BE2C (cell line): Measurements from ENCODE around the gene ALKBH6.

Experiments used
- DNase-seq: peaks from one replicate; pipeline ENCODE4 v3.0.0-alpha.2; 2020
- H3K27me3 ChIP-seq: fragments of 250-450 bp; sonication (Bioruptor Pico); 2 replicates; pipeline ENCODE4 v1.5.1; 2020; ENCODE audit warnings: mild to moderate bottlenecking
- H3K36me3 ChIP-seq: fragments of 250-450 bp; sonication (Bioruptor Pico); 2 replicates; pipeline ENCODE4 v1.5.1; 2020; ENCODE audit warnings: mild to moderate bottlenecking
- H3K4me1 ChIP-seq: fragments of 250-450 bp; sonication (Bioruptor Pico); 2 replicates; pipeline ENCODE4 v1.5.1; 2020
- H3K4me3 ChIP-seq: 2 replicates; pipeline ENCODE4 v1.5.1; 2011; ENCODE audit warnings: low read depth, low read length
- H3K9me3 ChIP-seq: fragments of 250-450 bp; sonication (Bioruptor Pico); 2 replicates; pipeline ENCODE4 v1.5.1; 2020
- TF ChIP-seq, protein P1 (sequence below): IDR thresholded peaks from 2 replicates; pipeline ENCODE4 v1.5.1; 2012; ENCODE audit warnings: mild to moderate bottlenecking, low read depth, low read length

Gene ALKBH6

DNA sequence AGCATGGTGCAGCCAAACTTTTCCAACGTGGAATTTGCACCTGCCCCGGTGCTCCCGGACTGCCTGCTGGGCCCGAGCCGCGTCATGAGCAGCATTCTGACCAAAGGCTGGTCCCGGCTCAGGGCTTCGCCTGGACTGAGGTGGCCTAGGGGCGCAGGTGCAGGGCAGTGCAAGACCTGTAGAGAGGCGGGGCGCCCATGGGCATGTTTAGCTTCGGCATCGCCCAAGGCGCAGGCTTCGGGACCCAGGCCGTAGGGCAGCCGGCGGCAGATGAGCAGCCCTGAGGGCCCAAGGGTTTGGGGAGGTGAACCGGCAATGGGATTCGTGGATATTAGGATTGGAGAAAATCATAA lies 54.1 kb downstream of the ALKBH6 start:
- Histone ChIP-seq H3K27me3 (peaks cover 16% of the 10 kb centered on the region), H3K36me3 (no peaks in the 10 kb centered on the region), H3K4me3 (no peak overlapping the region), H3K4me1 (no peaks in the 10 kb centered on the region), H3K9me3 (no peaks in the 10 kb centered on the region)
- TF ChIP-seq, protein P1, sequence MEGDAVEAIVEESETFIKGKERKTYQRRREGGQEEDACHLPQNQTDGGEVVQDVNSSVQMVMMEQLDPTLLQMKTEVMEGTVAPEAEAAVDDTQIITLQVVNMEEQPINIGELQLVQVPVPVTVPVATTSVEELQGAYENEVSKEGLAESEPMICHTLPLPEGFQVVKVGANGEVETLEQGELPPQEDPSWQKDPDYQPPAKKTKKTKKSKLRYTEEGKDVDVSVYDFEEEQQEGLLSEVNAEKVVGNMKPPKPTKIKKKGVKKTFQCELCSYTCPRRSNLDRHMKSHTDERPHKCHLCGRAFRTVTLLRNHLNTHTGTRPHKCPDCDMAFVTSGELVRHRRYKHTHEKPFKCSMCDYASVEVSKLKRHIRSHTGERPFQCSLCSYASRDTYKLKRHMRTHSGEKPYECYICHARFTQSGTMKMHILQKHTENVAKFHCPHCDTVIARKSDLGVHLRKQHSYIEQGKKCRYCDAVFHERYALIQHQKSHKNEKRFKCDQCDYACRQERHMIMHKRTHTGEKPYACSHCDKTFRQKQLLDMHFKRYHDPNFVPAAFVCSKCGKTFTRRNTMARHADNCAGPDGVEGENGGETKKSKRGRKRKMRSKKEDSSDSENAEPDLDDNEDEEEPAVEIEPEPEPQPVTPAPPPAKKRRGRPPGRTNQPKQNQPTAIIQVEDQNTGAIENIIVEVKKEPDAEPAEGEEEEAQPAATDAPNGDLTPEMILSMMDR, result no peak
- no peak for DNase-seq
